Loucy (cell line): ENCODE measurements around the gene C11orf65.

Experiments used
- H2AFZ ChIP-seq: fragments of 200-600 bp; sonication (generic); 2 replicates; pipeline ENCODE4 v1.6.0; 2016; ENCODE audit warnings: antibody characterized with exemption, mild to moderate bottlenecking, low read length, moderate library complexity
- H3F3A ChIP-seq: fragments of 200-600 bp; 2 replicates; pipeline ENCODE4 v1.6.0; 2016; ENCODE audit warnings: antibody characterized with exemption, low read depth, mild to moderate bottlenecking
- H3K27me3 ChIP-seq: fragments of 200-600 bp; sonication (generic); 2 replicates; pipeline ENCODE4 v1.6.1; 2014; ENCODE audit warnings: low read length, mild to moderate bottlenecking; ENCODE audit not compliant: insufficient read depth, poor library complexity, severe bottlenecking
- H3K36me3 ChIP-seq: fragments of 200-600 bp; sonication (generic); 2 replicates; pipeline ENCODE4 v1.6.1; 2016; ENCODE audit warnings: low read length; ENCODE audit not compliant: insufficient read depth
- H3K4me1 ChIP-seq: fragments of 200-600 bp; sonication (generic); 2 replicates; pipeline ENCODE4 v1.5.1; 2014; ENCODE audit warnings: low read length, mild to moderate bottlenecking; ENCODE audit not compliant: insufficient read depth, poor library complexity, severe bottlenecking
- H3K4me2 ChIP-seq: fragments of 200-600 bp; sonication (generic); 2 replicates; pipeline ENCODE4 v1.6.0; 2014; ENCODE audit warnings: antibody characterized with exemption, low read length, low read depth, mild to moderate bottlenecking; ENCODE audit not compliant: poor library complexity, severe bottlenecking
- H3K4me3 ChIP-seq: fragments of 200-600 bp; sonication (generic); 2 replicates; pipeline ENCODE4 v1.5.1; 2014; ENCODE audit warnings: low read length, mild to moderate bottlenecking, mixed read lengths; ENCODE audit not compliant: poor library complexity, severe bottlenecking
- H3K79me2 ChIP-seq: fragments of 200-600 bp; sonication (generic); 2 replicates; pipeline ENCODE4 v1.6.1; 2014; ENCODE audit warnings: low read length; ENCODE audit not compliant: insufficient read depth
- H3K9ac ChIP-seq: fragments of 200-600 bp; sonication (generic); 2 replicates; pipeline ENCODE4 v1.6.0; 2014; ENCODE audit warnings: mild to moderate bottlenecking, low read depth, low read length, moderate library complexity; ENCODE audit not compliant: poor library complexity, severe bottlenecking
- H3K9me2 ChIP-seq: fragments of 200-600 bp; sonication (generic); replicated peaks from 2 replicates; pipeline ENCODE4 v1.6.1; 2016; ENCODE audit warnings: low read depth, low read length, mixed read lengths
- H3K9me3 ChIP-seq: fragments of 200-600 bp; sonication (generic); 2 replicates; pipeline ENCODE4 v1.6.1; 2014; ENCODE audit warnings: mild to moderate bottlenecking, antibody characterized with exemption, low read length, low read depth; ENCODE audit not compliant: insufficient read depth
- H4K20me1 ChIP-seq: fragments of 200-600 bp; sonication (generic); 2 replicates; pipeline ENCODE4 v1.6.0; 2014; ENCODE audit warnings: antibody characterized with exemption, low read length, mild to moderate bottlenecking; ENCODE audit not compliant: insufficient read depth, poor library complexity, severe bottlenecking
- EZH2phosphoT487 ChIP-seq: fragments of 200-600 bp; IDR thresholded peaks from 2 replicates; pipeline ENCODE4 v1.6.1; 2018; ENCODE audit warnings: antibody characterized with exemption, mild to moderate bottlenecking, moderate library complexity, borderline replicate concordance
- TF ChIP-seq, protein P1 (sequence below): fragments of 200-600 bp; sonication (generic); conservative IDR thresholded peaks from 2 replicates; pipeline ENCODE4 v1.5.1; 2014; ENCODE audit warnings: mild to moderate bottlenecking, antibody characterized with exemption, low read length

Gene C11orf65

DNA sequence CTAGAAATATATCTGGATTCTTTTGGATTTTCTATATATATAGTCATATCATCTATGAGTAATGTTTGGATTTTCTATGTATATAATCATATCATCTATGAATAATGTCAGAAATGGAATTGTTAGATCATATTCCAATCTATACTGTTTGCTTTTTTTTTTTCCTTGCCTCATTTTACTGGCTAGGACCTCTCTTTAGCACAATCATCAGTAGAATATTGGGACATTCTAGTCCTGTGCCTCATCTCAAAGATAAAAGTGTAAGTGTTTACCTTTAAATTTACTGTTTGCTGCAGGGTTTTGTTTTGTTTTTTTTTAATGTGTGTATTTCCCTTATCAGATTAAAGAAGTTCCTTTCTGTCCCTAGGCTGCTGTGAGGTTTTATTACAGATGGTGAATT lies 97.0 kb downstream of the C11orf65 start:
- Histone ChIP-seq H4K20me1 (no peaks in the 10 kb centered on the region), H3K4me2 (no peak overlapping the region), H3K9ac (no peak overlapping the region), H3F3A (no peaks in the 10 kb centered on the region), H3K36me3 (no peaks in the 10 kb centered on the region; the same call in 1 of the 2 replicates), H3K9me3 (no peaks in the 10 kb centered on the region), H3K27me3 (no peaks in the 10 kb centered on the region), H2AFZ (no peak overlapping the region), H3K4me3 (no peak overlapping the region), H3K9me2 (no peaks in the 10 kb centered on the region), H3K79me2 (no peaks in the 10 kb centered on the region), H3K4me1 (no peaks in the 10 kb centered on the region)
- no peak for TF ChIP-seq EZH2phosphoT487
- TF ChIP-seq, protein P1, sequence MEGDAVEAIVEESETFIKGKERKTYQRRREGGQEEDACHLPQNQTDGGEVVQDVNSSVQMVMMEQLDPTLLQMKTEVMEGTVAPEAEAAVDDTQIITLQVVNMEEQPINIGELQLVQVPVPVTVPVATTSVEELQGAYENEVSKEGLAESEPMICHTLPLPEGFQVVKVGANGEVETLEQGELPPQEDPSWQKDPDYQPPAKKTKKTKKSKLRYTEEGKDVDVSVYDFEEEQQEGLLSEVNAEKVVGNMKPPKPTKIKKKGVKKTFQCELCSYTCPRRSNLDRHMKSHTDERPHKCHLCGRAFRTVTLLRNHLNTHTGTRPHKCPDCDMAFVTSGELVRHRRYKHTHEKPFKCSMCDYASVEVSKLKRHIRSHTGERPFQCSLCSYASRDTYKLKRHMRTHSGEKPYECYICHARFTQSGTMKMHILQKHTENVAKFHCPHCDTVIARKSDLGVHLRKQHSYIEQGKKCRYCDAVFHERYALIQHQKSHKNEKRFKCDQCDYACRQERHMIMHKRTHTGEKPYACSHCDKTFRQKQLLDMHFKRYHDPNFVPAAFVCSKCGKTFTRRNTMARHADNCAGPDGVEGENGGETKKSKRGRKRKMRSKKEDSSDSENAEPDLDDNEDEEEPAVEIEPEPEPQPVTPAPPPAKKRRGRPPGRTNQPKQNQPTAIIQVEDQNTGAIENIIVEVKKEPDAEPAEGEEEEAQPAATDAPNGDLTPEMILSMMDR, result no peak

DNA sequence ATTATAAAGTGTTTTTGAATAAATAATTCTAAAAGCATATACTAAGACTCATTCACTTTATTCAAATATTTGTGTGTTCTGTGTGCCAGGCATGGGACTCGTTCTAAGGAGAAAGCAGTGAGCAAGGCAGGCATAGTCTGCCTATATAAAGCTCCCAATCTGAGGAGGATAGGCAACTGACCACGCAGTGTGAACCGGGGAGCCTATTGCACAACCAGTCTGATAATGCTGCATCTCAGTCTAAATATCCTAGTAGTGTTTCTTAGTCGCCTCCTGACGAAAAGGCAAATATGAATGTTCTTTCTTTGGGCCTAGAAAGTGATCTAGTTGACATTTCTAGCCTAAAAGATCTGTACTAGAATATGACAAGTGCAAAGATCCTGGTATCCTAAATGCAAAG lies 98.3 kb downstream of the C11orf65 start:
- no peak overlapping the region for H3K4me3 ChIP-seq
- no peaks in the 10 kb centered on the region for H3K27me3 ChIP-seq
- no peaks in the 10 kb centered on the region for H3F3A ChIP-seq
- no peaks in the 10 kb centered on the region; the same call in 1 of the 2 replicates for H3K36me3 ChIP-seq
- H3K4me2 ChIP-seq, result no peak overlapping the region
- H3K9me3 ChIP-seq, result no peaks in the 10 kb centered on the region
- TF ChIP-seq, protein P1, result no peak
- no peak for TF ChIP-seq EZH2phosphoT487
- no peaks in the 10 kb centered on the region for H3K4me1 ChIP-seq
- no peaks in the 10 kb centered on the region for H3K79me2 ChIP-seq
- no peak overlapping the region for H2AFZ ChIP-seq
- H3K9ac ChIP-seq, result no peak overlapping the region
- no peaks in the 10 kb centered on the region for H4K20me1 ChIP-seq
- H3K9me2 ChIP-seq, result no peaks in the 10 kb centered on the region

DNA sequence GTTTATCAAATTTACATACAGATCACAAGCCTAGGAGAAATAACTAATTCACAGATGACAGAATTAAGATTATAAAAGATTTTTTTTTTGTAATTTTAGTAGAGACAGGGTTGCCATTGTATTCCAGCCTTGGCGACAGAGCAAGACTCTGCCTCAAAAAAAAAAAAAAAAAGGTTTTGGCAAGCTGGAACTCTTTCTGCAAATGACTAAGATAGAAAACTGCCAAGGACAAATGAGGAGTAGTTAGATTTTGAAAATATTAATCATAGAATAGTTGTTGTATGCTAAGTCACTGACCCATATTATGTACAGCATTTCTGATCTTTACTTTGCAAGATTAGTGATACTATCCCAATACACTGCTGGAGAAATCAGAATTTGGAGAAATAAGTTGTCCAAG lies 99.2 kb downstream of the C11orf65 start:
- no peaks in the 10 kb centered on the region for H3K4me1 ChIP-seq
- no peaks in the 10 kb centered on the region for H3K9me3 ChIP-seq
- no peaks in the 10 kb centered on the region for H3K27me3 ChIP-seq
- H4K20me1 ChIP-seq, result no peaks in the 10 kb centered on the region
- H2AFZ ChIP-seq, result no peak overlapping the region
- no peaks in the 10 kb centered on the region for H3K9me2 ChIP-seq
- no peak for TF ChIP-seq EZH2phosphoT487
- TF ChIP-seq, protein P1, result no peak
- no peak overlapping the region for H3K9ac ChIP-seq
- H3K4me2 ChIP-seq, result no peak overlapping the region
- no peaks in the 10 kb centered on the region; the same call in 1 of the 2 replicates for H3K36me3 ChIP-seq
- H3K4me3 ChIP-seq, result no peak overlapping the region
- no peaks in the 10 kb centered on the region for H3F3A ChIP-seq
- H3K79me2 ChIP-seq, result no peaks in the 10 kb centered on the region
